Activated CD4-positive, alpha-beta T cell treated with anti-CD3 and anti-CD28 coated beads, Interleukin-2, amount 50 U/mL, for 1 hour (primary cell): Measurements from ENCODE around the gene CNMD.
"Not testable (repeated sequence)": the region's sequence is repeated elsewhere in the genome, so short reads cannot be mapped to it uniquely, and the experiment has no call there.

Experiments
- DNase-seq: peaks from one replicate; pipeline ENCODE4 v3.0.0-alpha.2; 2020

Gene CNMD

DNA sequence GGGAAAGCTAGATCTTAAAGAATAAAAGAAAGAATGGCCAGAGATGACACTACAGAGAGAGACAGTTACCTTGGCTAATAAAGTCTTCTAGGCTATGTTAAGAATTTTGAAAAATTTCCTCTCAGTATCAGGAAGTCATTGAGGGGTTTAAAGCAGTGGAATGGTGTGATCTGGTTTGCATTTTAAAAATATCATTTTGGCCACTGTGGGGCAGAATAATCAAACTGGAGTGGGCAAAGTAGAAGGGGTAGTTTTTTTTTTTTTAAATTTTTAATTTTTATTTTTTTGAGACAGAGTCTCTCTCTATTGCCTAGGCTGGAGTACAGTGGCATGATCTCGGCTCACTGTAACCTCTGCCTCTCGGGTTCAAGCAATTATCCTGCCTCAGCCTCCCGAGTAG, 4.4 kb upstream of the CNMD start:
- DNase-seq, result no peak

DNA sequence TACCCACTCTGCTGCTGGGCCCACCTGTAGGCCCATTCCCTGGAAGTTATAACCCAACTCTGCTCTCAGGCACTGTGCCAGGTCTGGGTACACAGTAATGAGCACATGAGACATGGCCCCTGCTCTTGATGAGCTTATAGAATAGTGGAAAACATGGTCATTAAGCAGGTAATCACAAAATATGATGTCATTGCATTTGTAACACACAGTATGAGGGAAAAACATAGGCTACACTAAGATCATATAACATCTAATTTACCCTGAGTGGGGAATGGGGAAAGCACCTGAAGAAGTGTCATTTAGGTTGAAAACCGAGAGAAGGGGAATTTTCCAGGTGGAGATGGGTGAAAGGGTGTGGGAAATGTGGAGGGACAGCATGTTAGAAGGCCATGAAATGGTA, 3.9 kb upstream of the CNMD start:
- DNase-seq, result no peak

DNA sequence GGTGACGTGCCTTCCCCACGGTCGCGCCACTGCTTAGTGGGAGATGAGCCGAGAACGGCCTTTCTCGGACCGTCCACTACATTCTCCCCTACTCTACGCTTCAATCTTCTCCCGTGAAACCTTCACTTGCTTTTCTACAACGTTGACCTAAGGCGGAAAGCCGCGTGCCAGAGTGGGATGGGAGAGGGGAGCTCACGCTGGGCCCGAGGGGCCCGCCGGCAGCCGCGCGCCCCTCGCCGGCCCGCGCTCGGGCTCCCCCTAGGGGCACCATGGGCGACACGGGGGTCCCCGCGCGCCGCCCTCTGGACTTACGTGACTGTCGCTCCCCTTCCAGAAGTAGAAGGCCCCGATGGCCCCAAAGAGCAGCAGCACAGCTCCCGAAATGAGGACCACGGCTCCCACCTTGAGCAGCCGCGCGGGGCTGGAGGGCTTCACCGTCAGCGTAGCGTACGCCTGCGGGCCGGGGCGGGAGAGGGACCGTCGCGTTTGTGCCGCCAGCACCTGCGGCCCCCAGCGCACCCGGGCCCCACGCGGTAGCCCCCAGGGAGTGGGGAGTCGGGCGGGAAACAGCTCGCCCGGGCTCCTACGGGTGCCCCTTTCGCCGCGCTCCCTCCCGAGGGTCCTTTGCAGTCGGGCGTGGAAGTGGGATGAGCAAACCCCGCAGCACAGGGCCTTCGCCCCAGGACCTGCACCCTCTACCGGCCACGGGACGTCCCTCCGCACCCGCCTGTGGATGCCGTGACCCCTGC, 727 bp downstream of the CNMD start:
- DNase-seq, result no peak

DNA sequence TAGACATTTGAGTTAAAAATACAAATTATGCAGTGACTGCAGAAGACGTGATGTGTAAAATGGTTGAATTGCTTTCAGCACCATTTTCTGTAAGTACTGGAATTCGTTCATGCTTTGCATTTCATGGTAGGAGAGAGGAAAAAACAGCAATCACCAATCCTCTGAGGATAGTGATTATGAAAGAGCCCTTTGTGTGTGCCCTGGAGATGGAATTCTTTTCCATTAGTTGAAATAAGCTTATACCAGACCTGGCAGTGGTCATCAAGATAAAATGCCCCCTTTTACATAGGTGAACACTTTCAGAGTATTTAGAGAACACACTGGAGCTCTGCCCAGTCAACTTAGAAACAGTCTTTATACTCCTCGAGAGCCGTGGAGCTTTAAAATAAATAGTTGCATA, 1.7 kb downstream of the CNMD start:
- no peak for DNase-seq

DNA sequence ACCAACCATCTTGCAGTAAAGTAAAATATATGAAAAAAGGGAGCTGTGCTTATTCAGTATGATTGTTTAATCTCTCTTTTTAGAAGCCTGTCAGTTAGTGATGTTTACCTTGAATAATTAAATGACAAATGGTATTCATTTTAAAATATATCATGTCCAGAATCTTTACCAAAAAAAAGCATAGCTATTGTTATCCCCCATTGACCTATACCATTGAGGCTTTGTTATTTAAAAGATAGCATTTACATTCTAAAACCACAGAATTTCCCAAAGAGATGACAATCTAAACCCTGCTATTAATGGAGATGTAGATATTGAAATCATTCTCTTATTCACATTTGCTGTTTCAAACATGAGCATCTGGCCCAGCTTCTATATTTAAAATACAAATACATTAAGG, 2.2 kb downstream of the CNMD start:
- DNase-seq, result no peak

DNA sequence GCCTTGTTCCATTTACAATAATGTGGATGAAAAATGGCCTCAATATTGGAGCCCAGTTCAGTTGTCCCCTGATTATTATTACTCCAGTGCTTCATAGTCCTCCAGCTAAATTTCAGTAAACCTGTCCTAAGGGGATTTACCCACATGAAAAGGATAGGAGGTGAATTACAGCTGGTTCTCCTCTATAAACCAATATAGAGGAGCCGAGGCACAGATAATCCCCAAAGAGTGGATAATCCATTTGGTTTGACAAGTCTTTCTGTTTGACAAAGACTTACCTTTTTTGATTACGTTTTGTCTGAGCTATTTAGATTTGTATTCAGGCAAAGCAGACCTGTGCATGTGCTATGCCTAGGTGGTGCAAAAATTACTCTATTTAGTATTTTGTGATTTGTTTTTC, 2.7 kb downstream of the CNMD start:
- no peak for DNase-seq

DNA sequence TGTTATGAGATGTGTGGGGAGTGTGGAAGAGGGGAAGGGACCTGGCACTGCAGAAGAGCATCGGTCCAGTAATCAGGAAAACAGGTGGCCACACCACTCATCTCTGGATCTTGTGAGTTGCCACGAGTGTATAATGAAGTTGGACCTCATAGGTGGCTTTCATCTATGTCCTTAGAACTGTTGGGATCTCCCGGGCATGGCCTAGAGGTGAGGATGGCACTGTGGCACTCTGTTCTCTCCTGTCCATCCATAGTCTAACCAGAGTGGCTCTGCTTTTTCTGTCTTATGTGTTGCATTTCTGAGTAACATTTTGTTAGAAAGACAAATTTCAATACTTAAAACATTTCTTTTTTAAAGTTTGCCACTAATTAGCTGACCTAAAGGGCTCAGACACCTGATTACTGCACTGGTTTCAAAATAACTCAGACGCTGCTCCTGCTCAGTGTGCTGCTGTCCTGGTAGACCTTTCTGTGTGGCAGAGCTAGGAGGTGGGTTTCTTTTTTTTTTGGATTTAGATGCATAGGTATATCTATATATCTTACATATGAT, 5.5 kb downstream of the CNMD start:
- no peak for DNase-seq

DNA sequence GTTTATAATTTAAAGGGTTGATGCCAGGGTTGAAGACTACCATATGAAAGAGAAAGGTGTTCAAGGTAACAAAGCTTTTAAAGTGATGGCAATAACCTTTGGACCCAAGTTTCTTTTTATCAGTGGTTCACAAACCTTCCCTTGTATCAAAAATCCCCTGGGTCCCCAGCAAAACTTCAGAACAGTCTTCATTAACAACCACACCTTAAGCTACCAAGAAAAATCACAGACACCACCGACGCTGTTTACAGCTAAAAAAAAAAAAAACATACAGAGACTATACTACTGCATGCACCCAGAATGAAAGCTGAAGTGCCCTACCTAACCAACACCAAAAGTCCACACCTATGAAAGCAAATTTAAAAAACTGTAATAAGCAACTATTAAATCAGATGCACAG, 13.4 kb downstream of the CNMD start:
- no peak for DNase-seq

DNA sequence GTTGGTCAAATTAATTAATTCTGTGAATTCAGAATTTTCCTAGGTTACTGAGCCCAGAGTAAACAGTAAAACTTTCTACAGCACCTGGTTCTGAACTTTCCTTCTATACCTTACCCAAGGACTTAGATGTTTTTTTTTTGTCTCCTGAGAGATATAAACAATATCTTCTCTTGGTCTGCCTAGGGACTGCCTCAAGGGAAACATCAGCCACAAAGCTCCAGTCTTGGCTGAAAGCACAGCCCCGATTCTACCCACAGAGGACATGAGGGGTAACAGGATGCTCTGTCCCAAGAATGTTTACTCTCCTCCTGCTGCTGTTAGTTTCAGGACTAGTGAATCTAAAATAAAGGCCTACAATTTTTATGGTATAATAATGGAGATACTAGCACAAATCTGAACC, 14.3 kb downstream of the CNMD start:
- no peak for DNase-seq

DNA sequence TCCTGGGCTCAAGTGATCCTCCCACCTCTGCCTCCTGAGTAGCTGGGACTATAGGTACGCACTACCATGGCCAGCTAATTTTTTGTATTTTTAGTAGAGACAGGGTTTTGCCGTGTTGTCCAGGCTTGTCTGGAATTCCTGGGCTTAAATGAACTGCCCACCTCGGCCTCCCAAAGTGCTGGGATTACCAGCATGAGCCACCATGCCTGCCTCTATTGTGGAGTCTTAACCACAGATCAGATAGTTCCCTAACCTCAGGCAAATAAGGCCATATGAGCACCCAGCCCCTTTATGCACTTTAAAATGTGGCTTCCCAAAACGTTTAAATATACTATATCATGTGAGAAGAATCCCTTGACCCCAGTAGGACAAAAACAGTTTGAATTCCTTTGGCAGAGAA, 16.4 kb downstream of the CNMD start:
- no peak for DNase-seq

DNA sequence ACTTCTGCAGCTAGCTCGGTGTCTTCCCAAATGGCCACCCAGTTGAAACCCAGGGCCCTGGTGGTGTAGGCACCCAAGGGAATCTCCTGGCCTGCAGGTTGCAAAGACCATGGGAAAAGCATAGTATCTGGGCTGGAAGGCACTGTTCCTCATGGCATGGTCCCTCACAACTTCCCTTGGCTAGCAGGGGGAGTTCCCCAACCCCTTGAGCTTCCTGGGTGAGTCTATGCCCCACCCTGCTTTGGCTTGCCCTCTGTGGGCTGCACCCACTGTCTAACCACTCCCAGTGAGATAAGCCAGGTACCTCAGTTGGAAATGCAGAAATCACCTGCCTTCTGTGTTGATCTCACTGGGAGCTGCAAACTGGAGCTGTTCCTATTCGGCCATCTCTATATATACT, 18.3 kb downstream of the CNMD start:
- DNase-seq, result not testable (repeated sequence)

DNA sequence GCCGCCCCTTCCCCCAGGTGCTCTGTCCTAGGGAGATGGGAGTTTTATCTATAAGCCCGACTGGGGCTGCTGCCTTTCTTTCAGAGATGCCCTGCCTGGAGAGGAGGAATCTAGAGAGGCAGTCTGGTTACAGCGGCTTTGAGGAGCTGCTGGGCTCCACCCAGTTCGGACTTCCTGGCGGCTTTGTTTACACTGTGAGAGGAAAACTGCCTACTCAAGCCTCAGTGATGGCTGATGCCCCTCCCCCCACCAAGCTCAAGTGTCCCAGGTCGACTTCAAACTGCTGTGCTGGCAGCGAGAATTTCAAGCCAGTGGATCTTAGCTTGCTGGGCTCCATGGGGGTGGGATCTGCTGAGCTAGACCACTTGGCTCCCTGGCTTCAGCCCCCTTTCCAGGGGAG, 18.7 kb downstream of the CNMD start:
- not testable (repeated sequence) for DNase-seq

DNA sequence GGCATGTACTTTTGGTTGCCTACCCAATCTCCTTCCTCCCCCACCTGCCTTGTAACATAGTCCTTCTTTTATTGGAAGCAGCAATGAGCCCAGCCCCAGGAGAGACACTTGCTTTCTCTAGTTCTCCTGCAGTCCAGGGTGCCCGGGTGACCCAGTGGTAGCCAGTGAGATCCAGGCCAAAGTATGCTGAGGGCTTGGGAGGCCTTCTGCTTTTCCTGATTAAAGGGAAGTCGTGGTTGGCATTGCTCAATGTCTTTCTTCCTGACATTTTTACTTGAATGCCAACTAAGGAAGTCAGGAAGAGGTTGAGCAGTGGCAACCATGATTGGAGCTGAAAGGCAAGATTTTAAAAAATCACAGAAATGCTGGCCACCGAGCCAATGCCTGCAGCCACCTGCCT, 25.7 kb downstream of the CNMD start:
- no peak for DNase-seq

DNA sequence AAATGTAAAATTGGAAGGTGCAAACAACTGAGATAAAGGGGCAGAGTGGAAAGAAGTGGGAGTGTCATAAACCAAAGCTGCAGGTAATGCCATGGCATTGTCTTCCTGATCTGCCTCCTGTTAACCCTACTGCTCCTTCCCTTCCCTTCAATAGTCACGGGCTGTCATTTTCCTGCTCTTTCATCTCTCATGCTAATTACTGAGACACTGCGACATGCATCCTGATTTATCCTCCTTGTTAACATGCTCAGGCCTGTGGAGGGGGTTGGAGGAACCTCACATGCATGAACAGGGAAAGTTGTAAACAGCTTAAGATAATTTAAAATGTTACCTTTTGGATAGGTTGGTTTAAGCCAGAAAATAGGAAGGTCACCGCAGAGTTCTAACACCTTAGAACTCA, 27.2 kb downstream of the CNMD start:
- DNase-seq, result no peak

DNA sequence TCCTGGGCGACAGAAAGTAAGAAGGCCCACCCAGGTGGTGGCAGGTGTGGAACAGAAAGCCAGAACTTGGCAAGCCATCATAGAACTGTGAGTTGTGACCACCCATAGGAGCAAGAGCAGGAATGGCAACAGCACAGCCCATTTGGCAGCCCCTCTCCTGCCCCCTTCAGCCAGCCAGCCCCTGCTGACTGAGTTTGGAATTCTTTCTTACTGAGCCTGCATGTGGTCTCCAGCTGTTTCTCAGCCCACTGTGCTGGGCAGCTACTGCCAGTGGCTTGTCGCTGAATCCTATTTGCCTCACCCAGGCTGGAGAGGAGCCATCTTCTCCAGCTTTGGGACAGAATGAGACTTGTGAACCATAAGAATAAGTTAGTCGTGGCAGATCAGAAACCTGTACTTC, 28.3 kb downstream of the CNMD start:
- no peak for DNase-seq

DNA sequence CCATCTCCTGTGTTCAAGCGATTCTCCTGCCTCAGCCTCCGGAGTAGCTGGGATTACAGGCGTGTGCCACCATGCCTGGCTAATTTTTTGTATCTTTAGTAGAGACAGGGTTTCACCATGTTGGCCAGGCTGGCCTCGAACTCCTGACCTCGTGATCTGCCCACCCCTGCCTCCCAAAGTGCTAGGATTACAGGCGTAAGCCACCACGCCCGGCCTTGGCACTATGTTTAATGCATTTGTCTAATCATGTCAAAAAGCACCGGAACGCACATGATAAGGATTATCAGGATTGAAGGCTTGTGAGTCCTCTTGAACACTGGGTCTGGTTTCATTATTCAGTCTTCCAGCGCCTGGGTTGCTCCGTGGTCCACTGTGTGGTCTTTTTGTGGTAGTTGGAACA, 31.4 kb downstream of the CNMD start:
- not testable (repeated sequence) for DNase-seq

DNA sequence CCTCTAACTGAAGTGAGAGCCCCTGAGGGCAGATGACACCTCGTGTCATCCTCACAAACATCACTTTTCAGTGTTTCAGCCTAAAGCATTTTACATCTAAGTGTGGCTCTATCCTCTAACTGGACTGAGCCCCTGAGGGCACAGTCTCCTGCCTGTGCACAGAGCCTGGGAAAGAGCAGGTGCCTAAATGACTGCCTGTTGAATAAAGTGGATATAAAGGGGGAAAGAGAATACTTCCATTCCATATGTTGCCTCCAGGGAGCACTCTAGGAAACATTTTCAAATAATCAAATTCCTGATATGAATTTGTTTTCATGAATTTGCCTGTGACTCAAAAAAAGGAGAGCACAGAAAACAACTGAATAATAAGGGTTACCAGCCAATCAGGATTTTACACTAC, 32.2 kb downstream of the CNMD start:
- no peak for DNase-seq

DNA sequence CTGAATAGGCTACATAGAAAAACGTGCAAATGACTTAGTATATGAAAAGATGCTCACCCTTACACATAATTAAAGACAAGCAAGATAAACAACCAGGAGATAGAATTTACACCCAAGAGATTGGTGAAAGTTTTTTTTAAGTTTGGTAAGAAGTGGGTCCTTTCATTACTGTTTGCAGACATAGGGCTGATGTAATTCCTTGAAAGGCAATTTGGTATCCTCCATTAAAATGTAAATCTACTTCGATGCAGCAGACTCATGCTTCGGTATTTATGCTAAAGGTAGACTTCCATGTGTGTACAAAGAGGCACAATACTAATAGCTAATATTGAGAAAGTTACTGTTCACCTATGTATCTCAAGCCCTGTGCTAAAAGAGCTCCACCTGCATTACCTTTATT, 33.5 kb downstream of the CNMD start:
- DNase-seq, result no peak

DNA sequence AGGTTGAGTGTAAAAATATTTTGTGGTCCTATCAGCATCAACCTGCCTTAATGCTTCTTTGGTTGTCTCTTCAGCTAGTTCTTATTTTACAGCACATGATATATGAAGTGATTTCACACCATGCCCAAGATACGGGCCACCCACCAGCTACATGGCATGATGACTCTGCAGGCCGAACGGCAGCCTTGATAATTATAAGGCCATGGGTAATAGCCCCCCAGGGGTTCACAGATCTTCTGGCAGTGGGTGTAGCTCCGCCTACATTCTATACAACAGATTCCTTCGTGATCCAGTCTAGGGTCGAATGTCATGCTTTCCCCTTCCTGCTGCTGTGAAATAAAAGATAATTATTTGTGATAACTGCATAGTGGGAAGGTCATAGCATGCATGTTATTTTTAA, 36.1 kb downstream of the CNMD start:
- no peak for DNase-seq

DNA sequence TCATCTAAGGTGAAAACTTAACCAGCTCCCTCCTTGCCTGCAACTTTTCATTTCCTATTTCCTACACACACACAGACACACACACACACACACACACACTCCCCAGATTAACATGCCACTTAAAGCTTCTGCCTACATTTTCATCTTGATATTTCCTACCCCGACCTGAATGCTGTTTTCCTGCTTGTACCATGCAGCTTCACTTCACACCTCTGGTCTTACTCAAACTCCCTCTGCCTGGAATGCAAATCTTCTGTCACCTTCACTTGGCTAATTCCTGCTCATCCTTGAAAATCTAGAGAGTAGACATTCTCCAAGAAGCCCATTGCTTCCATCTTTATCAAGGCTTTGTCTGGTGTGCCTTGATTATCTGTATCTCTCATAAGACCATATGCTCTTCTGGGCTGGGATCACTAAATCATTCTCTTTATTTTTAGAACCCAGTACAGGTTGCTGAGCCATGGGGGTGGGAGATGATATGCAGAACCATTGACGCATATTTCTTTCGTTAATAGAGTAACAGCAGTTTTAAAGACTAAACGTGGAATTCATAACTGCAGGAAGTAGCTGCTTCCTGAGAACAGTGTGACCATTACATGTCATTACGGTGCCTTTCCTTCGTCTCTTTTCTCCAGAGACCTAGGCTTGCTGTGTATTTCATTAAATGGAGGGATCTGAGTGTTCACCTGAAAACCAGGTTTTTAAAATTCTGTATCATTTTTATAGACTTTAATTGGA, 37.7 kb downstream of the CNMD start:
- DNase-seq, result no peak

DNA sequence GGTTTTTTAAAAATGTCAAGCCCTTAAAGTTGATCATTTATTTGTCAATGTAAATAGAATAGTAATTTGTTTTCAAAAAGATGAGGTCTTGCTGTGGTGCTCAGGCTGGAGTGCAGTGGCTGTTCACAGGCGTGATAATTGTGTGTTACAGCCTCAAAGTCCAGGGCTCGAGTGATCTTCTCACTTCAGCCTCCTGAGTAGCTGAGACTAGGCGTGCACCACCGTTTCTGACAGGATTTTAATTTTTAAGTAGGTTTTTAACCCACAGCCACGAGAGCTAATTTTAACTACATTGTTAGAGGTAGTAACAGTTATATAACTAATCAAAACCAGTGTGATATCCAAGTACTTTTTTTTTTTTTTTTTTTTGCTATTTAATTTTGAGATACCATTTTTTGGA, 43.1 kb downstream of the CNMD start:
- DNase-seq, result no peak

DNA sequence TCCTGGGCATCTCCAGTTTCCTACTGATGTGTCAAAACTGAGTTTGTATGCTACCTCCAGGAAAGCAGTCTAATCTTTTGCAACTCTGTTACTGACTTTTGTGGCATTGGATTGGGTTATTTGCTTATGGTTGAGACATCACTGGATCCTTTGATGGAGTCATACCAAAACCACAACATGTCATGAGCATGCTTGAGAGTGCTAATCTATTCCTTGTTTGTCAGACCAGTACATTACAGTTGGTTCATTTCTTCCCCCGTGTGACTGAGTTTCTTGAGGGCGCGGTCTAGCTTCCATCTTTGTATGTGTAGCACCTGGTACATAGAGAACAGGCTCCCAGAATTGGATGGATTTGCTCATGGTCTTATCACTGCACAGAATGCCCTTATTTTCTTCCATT, 43.8 kb downstream of the CNMD start:
- DNase-seq, result no peak

DNA sequence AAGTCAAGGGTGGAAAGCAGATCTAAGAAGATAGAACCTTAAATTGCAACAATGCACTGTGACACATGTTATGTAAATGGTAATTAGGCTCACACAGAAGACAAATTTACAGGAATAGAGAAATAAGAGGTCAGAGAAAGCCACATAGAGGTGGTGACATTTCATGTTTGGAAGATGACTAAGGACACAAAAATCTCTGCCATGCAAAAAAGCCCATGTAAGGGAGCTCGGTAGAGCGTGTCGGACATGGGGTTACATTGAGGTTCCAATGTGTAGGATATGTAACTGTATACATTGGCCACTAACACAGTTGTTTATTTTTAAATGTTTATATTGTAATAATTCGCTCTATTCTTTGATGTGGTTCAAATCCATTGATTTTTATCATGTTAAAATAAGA, 53.2 kb downstream of the CNMD start:
- DNase-seq, result no peak

DNA sequence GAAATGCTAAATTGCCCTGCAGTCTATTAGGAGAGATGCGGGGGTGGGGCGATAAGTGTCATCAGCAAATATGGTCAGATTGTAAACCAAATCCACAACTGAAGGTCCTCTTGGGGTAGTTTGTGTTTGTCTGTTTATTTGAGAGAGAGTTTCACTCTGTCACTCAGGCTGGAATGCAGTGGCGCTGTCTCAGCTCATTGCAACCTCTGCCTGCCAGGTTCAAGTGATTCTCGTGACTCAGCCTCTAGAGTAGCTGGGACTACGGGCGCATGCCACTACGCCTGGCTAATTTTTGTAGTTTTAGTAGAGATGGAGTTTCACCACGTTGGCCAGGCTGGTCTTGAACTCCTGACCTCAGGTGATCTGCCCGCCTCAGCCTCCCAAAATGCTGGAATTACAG, 53.8 kb downstream of the CNMD start:
- not testable (repeated sequence) for DNase-seq

DNA sequence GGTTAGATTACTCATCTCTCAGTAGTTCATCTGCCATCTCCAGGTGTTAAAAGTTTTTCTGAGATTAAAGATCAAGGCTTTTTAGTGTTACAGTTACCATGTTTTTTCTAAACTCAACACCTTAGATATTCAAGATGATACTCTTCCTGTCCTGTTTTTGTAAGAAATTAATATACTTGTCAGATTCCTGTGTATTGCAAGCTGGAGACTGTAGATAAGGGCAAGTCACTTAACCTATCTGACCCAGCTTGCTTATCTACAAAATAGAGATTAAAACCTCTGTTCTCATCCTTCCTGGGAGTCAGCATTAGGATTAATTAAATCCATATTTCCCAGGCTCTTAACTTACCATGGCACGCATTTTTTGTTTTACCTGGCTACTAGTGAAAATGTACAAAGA, 61.8 kb downstream of the CNMD start:
- no peak for DNase-seq
